NCI-H2107 (cell line): Measurements from ENCODE around the gene RGMA.
"Not testable (repeated sequence)": the region's sequence is repeated elsewhere in the genome, so short reads cannot be mapped to it uniquely, and the experiment has no call there.

Source experiments
- DNase-seq: peaks from one replicate; lab custom pipeline; 2025; lab: John Stamatoyannopoulos, UW

Gene RGMA

DNA sequence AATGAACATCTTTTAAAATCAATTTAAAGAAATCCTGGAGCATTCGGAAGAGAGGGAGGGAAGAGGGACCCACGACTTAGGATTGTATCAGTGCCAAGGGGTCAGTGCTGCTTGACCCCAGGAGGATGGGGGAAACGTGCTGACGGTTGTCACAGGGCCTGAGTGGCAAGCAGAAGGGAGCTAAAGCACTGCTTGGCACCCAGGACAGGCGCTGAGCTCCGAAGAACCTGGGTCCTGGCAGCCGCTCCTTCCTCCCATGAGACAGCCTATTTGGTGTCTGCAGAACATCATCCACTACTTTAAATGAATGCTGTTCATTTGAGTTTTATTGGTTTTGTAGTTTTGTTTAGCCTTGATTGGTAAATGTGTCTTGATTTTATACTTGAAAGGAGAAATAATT lies 54.5 kb downstream of the RGMA start:
- DNase-seq = no peak

DNA sequence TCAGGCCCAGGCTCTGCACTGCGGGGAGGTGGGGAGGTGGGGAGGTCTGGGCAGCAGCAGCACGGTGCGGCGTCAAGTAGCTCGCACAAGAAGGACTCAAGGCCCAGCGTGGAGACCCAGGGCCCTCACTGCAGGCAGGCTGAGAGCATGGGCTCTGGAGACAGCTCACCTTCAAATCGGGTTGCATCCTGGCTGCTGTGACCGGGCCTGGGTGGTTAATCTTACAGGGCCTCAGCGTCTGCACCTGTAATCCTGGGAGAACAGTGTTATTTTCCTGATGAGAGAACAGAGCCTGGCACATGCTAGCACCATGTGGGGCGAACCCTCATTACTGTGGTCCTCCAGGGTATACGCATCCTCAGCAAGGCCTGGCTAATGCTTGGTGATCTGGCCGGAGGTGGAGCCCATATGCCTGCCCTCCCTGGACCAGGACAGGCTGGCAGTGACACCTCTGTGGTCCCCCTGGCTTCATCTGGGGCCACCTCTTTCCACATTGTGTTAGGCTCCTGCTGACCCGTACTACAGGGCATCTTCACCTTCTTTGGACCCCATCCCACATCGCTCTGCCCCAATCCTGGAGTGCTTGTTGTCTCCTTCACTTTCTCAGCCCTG lies 55.5 kb downstream of the RGMA start:
- no peak for DNase-seq

DNA sequence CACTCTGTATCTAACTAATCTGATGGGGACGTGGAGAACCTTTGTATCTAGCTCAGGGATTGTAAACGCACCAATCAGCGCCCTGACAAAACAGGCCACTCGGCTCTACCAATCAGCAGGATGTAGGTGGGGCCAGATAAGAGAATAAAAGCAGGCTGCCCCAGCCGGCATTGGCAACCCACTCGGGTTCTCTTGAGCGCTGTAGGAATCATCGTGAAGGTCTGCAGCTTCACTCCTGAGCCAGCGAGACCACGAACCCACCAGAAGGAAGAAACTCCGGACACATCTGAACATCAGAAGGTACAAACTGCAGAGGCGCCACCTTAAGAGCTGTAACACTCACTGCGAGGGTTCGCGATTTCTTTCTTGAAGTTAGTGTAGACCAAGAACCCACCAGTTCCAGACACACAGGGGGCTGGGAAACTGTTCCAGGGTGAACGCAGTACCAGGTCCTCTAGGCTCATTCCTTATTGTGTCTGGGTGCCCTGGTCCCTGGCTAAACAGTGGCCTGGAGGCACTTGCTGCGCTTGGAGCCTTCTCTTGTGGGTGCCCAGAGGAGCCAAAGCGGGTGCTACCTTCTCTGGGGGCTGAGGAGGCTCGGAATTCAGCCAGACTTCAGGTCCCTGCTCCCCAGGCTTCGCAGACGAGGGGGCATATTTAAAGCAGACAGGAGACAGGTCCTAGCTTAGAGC lies 56.4 kb downstream of the RGMA start:
- DNase-seq = not testable (repeated sequence)

DNA sequence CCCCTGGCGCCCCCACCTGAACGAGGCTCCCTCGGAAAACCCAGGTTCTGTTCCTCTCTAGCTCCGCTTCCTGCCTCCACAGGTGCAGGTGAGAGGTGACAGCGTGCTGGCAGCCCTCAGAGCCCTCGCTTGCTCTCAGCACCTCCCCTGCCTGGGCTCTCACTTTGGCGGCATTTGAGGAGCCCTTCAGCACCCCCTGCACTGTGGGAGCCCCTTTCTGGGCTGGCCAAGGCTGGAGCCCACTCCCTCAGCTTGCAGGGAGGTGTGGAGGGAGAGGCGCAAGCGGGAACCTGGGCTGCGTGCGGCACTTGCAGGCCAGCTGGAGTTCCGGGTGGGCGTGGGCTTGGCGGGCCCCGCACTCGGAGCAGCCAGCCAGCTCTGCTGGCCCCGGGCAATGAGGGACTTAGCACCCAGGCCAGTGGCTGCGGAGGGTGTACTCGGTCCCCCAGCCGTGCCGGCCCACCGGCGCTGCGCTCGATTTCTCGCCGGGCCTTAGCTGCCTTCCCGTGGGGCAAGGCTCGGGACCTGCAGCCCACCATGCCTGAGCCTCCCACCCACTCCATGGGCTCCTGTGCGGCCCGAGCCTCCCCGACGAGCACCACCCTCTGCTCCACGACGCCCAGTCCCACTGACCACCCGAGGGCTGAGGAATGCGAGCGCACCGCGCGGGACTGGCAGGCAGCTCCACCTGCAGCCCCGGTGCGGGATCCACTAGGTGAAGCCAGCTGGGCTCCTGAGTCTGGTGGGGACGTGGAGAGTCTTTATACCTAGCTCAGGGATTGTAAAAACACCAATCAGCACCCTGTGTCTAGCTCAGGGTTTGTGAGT lies 57.2 kb downstream of the RGMA start:
- not testable (repeated sequence) for DNase-seq

DNA sequence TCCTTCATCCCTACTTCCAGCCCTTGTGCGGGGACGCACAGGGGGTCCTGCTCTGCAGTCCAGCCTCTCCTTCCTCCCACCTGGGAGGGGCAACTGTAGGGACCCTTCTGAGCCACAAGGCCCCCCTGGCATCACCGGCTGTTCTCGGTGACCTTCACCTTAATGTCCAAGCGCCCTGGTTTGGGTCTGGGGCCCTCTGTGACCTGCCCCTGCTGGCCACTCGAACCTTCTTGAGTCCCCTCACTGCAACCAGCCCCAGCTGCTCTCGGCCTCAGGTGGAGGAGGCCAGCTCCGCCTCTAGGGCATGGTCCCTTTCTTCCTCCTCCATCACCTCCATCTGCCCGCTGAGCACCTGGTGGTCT lies 57.9 kb downstream of the RGMA start:
- DNase-seq = no peak

DNA sequence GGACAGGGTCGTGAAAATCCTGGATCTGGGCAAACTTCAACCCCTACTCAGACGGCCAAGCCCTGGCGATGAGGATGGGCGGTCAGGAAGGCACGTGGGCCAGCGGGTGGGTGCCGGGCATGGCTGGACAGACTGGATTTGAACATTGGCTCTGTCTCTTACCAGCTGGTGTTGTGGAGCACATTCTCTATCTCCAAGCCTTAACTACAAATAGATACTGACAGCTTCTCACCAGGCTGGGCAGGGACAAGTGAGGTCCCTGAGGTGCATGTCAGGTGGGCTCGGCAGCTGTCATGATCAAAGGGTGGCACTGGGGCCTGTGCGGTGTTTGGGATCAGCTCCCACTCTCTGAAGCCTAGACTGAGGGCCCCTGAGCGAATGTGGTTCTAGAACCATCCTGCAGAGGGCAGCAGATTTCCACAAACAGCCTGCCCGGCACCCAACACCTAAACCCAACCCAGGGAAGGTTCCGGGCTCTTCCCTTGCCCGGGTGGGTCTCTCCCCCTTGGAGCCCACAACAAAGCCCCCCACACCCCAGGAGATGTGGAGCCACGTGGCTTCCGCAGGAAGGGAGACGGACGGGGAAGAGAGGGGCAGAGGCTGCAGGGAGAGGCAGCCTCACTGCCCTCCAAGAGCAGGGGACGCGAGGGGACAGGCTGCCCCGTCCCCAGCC lies 58.4 kb downstream of the RGMA start:
- no peak for DNase-seq

DNA sequence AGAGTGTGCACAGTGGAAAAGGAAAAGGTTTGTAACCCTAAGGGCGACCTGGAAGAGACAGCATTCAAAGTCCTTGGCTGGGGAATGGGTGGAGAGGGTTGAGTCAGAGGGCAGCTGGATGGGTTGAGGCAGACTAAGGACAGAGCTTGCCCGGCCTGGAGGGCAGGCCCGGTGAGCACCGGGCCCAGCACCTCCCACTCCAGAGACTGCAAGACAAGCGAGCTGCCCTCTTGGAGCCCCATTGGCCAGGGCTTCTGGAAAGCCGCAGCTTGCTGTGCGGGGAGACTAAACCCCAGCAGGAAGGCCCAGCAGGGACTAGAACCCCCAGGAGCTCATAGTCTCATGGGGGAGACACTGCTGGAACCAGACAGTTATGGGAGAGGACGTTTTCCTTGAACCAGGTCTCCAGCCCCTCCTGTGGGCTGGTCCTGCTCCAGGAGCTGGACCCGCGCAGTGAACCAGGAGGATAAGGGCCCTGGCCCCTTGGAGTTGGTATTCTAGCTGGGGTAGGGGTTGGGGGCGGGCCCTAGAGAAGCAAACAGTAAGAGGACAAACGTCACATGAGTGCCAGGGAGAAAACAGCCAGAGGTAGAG lies 59.1 kb downstream of the RGMA start:
- no peak for DNase-seq

DNA sequence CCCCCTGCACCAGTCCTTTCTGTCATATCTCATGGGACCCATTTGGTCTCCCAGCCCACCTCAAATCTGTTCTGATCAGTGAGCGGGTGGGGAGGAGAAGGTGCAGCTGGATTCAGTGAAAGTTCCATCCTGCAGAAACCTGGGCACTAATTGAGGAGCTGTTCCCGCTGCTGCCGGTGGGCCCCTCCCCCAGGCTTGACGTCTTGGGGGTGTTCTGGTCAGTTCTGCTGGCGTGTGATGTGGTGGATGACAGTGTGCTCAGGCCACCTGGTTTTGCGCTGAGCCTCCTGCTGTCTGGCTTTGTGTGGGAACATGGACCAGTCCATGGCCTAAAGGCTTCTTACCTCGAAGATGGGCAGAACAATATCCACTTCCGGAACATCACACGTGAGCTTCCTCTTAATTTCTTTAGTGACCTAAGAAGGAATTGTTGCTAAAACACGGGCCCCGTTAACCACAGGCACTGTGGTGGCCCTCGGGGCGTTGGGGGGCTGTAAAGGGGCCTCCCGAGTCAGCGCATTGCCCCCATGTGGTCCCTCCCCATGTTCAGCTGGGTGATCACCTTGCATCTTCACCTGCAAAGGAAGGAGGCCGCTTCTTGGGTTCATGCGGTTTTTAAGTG lies 59.7 kb downstream of the RGMA start:
- DNase-seq = no peak

DNA sequence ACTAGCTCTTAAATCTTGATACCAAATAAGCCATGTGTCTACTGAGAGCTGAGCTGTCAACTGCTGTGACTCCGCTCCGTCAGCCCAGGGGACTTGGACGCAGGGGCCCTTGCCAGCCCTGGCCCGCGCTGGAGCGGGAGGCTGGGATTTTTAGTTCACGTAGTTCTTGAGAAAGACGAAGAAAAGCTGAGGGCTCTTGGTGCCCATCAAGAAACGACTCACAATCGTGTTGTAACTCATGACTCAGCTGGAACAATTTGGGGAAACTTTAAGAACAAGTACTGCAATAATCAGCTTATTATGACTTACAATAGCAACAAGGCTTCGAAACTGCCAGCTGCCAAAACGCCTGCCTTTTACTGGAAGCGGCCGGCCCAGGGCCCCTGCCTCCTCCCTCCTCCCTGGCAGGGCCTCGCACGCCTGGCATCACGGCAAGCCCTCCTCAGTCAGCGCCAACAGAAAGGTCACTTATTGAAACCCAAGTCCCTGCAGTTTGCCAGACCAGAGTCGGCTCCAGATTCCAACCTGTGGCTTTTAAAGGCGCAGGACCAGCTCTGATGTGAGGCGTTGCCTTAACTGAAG lies 60.3 kb downstream of the RGMA start:
- no peak for DNase-seq

DNA sequence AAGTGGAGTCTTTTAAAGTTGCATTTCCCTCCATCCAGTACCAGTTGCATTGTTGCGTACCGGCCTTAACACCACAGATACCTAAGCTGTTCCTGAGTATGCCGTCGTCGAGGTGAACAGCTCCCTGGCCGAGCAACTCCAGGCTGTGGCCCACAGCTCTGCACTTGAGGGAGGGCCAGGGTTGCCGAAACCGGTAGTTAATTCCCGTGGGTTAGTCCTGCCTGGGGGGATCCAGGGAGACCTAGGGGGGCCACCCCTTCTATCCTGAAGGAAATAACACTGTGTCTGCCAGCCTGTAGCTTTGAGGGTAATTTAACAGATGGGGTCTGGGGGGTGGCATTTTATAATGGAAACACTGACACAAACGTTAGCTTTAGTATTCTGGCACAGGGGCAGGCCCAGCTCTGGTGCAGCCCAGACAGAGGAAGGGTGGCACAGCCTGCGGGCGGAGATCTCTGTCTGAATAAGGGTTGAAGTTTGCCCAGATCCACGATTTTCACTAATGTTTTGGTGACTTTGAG lies 60.8 kb downstream of the RGMA start:
- DNase-seq = no peak

DNA sequence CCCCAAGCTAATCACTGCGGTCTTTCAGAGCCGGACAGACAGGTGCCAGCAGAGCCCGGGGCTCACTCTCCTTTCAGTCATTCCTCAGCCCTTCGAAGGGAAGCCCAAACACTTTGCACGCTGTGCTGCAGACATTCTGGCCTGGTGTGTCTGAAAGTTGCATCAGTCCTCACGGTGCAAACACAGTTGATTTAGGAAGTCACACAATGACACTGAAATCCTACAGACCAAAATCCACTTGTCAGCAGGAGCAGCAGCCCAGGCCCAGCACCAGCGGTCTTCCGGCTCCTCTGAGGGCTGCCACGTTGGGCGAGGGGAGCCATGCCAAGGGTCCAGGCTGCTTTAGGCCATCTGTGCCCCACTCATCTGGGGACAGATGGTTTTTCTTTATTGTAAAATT lies 61.6 kb downstream of the RGMA start:
- no peak for DNase-seq

DNA sequence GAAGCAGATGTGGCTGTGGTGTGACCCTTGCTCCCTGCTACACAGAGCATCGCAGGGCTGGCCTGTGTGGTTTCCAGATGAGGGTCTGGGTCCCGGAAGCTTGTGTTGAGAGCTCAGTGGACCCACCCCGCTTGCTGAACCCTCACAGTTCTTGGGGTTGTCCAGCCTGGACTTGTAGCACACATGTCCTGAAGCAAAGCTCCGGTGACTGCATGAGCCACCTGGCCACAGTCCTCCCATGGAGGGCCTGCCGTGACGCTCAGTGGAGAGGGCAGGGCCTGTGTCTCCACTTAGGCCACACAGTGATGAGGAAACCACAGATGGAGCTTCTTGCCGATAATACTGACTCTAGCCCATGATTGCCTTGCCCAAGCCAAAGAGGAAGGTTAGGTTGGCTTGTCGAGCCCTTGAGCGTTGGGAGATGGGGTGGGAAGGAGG lies 62.6 kb downstream of the RGMA start:
- no peak for DNase-seq

DNA sequence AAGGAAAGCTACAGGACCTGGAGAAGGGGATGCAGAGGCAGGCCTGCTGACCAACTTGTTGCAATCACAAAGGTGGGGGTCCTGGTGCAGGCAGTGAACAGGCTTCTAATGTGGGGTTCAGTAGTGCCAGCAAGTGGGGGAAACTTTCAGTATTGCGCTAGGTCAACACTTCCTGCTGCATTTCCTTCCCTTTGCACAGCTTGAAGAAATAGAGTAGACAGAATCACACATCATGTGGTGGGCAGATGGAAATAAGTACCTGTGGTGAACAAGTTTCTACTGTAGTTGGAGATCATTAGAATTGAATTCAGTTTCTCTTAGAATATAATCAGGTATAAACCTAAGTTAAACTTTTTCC lies 63.4 kb downstream of the RGMA start:
- no peak for DNase-seq

DNA sequence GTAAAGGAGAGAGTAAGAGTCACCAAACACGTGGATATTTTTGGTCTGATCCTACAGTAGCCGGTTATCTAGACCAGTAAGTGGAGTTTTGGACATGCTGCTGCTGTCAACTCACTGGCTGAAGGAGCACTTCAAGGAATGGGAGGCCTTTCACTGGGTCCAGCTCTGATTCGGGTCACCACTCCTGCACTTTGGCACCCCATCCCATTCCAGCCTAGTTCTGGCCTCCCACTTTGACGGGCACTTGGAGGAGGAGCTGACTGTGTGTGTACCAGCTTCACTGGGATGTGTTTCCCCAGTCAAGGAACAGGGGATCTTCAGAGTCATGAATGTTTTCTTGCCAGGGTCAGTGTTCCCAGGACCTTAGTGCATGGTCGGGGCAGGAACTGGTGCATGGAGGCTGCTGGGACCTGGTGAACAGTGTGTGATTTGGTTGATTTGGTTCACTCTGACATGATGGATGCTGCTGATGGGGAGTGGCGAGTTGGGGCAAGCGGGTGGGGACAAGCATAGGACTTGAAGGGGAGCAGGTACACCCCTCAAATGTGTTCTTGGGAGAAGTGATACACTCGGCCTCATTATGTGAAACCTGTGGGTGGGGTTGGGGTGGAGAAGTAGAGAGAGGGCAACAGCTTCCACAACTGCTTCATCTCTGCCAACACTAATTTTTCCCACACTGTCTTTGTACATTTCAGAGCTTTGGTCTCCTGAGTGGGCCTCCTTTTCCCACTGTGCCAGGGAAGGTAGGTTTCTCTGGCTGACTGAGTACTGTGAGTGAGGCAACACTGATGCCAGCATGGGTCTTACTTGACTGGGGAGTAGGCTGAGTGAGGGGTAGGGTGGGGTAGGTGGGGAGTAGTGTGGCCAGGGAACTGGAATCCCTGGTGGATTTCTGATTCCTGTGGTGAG lies 64.0 kb downstream of the RGMA start:
- no peak for DNase-seq

DNA sequence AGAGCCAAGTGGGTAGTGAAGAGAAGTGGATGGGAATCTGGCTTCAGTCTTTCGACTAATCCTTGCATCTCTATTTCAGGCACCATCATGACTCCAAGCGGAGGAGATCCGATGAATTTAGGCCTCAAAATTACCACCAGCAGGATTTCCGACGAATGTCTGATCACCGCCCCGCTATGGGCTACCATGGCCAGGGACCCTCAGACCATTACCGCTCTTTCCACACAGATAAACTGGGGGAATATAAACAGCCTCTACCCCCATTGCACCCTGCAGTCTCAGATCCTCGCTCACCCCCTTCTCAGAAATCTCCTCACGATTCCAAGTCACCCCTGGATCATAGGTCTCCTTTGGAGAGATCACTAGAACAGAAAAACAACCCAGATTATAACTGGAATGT lies 64.7 kb downstream of the RGMA start:
- no peak for DNase-seq

DNA sequence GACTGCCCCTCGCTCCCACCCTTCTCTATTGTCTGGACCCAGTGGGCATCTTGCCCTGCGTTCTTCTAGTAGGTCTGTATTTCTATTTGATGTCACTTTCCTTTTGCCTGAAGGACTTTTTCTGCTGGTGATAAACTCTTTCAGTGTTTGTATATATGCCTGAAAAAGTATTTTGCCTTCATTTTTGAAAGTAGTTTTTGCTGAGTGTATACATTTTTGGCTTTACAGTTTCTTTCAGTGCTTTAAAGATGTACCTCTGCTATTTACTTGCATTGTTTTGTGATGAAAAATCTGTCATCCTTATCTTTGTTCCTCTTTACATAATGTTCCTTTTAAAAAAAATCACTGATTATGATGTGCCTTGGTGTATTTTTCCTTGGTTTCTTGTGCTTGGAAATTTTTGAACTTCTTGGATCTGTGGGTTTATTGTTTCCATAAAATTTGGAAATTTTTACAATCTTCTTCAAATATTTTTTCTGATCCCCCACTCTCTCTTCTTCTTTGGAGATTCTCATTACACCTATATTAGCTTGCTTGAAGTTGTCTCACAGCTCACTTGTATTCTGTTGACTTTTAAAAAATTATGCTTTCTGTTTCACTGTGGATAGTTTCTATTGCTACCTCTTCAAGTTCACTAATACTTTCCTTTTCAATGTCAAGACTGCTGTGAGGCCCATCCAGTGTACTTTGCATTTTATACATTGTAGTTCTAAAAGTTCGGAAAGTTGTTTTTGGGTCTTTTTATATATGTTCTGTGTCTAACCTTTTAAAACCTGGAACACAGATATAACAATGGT lies 67.8 kb downstream of the RGMA start:
- DNase-seq = no peak

DNA sequence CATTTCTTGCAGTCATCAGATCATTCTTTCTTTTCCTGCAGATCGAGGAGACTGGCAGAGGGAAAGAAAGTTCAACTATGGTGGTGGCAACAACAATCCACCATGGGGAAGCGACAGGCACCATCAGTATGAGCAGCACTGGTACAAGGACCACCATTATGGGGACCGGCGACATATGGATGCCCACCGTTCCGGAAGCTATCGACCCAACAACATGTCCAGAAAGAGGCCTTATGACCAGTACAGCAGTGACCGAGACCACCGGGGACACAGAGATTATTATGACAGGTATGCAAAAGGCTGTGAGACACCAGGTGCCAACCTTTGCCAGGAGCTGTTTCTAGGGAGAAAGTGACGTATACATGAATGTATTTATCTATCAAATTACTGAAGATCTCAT lies 69.0 kb downstream of the RGMA start:
- no peak for DNase-seq

DNA sequence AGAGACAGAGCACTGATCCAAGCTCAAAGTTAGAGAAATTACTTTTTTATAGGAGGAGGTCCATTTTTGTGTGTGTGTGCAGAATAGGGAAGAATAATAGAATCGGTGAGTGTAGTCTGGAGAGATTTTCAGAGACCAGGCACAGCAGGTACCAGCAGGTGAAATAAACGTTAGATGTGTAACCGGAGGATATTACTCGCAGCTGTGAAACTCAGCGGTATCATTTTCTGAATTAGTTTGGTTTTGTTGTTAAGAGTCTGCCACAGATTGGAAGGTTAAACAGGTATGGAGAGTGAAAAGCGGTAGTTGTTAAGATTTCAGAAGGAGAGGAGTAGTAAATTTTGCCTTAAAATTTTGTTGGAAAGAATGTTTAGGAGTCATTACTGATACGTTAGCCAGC lies 69.9 kb downstream of the RGMA start:
- no peak for DNase-seq

DNA sequence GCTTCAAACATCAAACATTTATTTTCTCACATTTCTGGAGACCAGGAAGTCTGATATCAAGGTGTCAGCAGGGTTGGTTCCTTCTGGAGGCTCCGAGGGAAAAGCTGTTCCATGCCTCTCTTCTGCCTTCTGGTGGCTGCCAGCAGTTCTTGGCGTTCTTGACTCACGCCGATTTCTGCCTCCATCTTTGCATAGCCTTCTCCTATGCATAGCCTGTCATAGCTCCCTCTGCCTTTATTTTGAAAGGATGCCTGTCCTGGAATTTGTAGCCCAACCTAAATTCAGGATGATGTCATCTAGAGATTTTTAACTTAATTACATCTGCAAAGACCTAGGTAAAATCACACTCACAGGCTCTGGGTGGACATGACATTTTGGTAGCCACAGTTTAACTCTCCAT lies 70.4 kb downstream of the RGMA start:
- peak; percentile 4 for DNase-seq
